Liver (tissue), 9 donors: ENCODE measurements around the gene PRPF40A. TPM values are rescaled to one million over a fixed set of nuclear protein-coding genes. Genes with fewer than 3 reads are reported as not detected.

Experiments
- DNase-seq: peaks from one replicate; pipeline ENCODE4 v3.0.0-alpha.2; 2017; ENCODE audit warnings: low spot score
- H3K27ac ChIP-seq, 2 donors: one replicate each; pipeline ENCODE4 v1.7.0; 2013; ENCODE audit warnings: inconsistent platforms in 2 of 2, low read length in 2 of 2, control low read depth in 1 of 2, low read depth in 1 of 2, mild to moderate bottlenecking in 1 of 2
- H3K27me3 ChIP-seq, 4 donors: one replicate each; pipeline versions ENCODE4 v1.6.1 to v1.7.0; 2013; ENCODE audit warnings: low read length in 3 of 4, inconsistent platforms in 1 of 4, mild to moderate bottlenecking in 1 of 4, moderate library complexity in 1 of 4; ENCODE audit not compliant: control insufficient read depth in 4 of 4, insufficient read depth in 4 of 4
- H3K36me3 ChIP-seq, 4 donors: one replicate each; pipeline versions ENCODE4 v1.6.1 to v1.7.0; 2013; ENCODE audit warnings: low read length in 3 of 4, mild to moderate bottlenecking in 3 of 4, low read depth in 1 of 4, moderate library complexity in 1 of 4; ENCODE audit not compliant: control insufficient read depth in 4 of 4, insufficient read depth in 3 of 4
- H3K4me1 ChIP-seq, 4 donors: one replicate each; pipeline versions ENCODE4 v1.6.1 to v1.7.0; 2013; ENCODE audit warnings: low read length in 3 of 4, mild to moderate bottlenecking in 3 of 4, moderate library complexity in 1 of 4; ENCODE audit not compliant: control insufficient read depth in 4 of 4, insufficient read depth in 4 of 4
- H3K4me3 ChIP-seq, 3 donors: one replicate each; pipeline versions ENCODE4 v1.6.1 to v1.7.0; 2013; ENCODE audit warnings: low read length in 3 of 3, control low read depth in 1 of 3, low read depth in 1 of 3, mild to moderate bottlenecking in 1 of 3
- H3K9ac ChIP-seq, 2 donors: one replicate each; pipeline ENCODE4 v1.7.0; 2013; ENCODE audit warnings: low read length in 2 of 2, mild to moderate bottlenecking in 2 of 2, moderate library complexity in 2 of 2, control low read depth in 1 of 2, low read depth in 1 of 2
- H3K9me3 ChIP-seq, 4 donors: one replicate each; pipeline versions ENCODE4 v1.6.1 to v1.7.0; 2013; ENCODE audit warnings: low read length in 3 of 4; ENCODE audit not compliant: control insufficient read depth in 4 of 4
- EGR1 ChIP-seq, 2 donors: IDR thresholded peaks; 2 replicates each; pipeline ENCODE4 v1.6.1; 2016 to 2018; ENCODE audit warnings: antibody characterized with exemption in 2 of 2, low read depth in 2 of 2
- FOXA1 ChIP-seq: IDR thresholded peaks from 2 replicates; pipeline ENCODE4 v1.6.1; 2016; ENCODE audit warnings: antibody characterized with exemption
- FOXA2 ChIP-seq: IDR thresholded peaks from 2 replicates; pipeline ENCODE4 v1.6.1; 2016; ENCODE audit warnings: antibody characterized with exemption
- GABPA ChIP-seq, 2 donors: IDR thresholded peaks in 1 of 2; conservative IDR thresholded peaks in 1 of 2; 2 replicates each; pipeline ENCODE4 v1.6.1; 2016; ENCODE audit warnings: antibody characterized with exemption in 2 of 2, mild to moderate bottlenecking in 1 of 2, moderate library complexity in 1 of 2
- HNF4A ChIP-seq, 2 donors: conservative IDR thresholded peaks; 2 replicates each; pipeline ENCODE4 v1.6.1; 2016; ENCODE audit warnings: antibody characterized with exemption in 2 of 2, mild to moderate bottlenecking in 2 of 2
- HNF4G ChIP-seq: IDR thresholded peaks from 2 replicates; pipeline ENCODE4 v1.6.1; 2016; ENCODE audit warnings: antibody characterized with exemption
- JUND ChIP-seq, 2 donors: IDR thresholded peaks; 2 replicates each; pipeline ENCODE4 v1.6.1; 2016; ENCODE audit warnings: antibody characterized with exemption in 2 of 2
- RAD21 ChIP-seq, 2 donors: IDR thresholded peaks; 2 replicates each; pipeline ENCODE4 v1.6.1; 2016; ENCODE audit warnings: antibody characterized with exemption in 2 of 2, mild to moderate bottlenecking in 2 of 2
- RXRA ChIP-seq, 2 donors: IDR thresholded peaks; 2 replicates each; pipeline ENCODE4 v1.6.1; 2017 to 2018; ENCODE audit warnings: antibody characterized with exemption in 2 of 2, mild to moderate bottlenecking in 1 of 2
- SP1 ChIP-seq: IDR thresholded peaks from 2 replicates; pipeline ENCODE4 v1.6.1; 2018; ENCODE audit warnings: antibody characterized with exemption, mild to moderate bottlenecking
- TAF1 ChIP-seq: conservative IDR thresholded peaks from 2 replicates; pipeline ENCODE4 v1.6.1; 2016; ENCODE audit warnings: antibody characterized with exemption, mild to moderate bottlenecking
- WGBS: extraction: QIAGEN DNeasy Blood & Tissue Kit; methylation state at CpG from one replicate; pipeline ENCODE4 v1.1.7; 2013; 5-methylcytosine and 5-hydroxymethylcytosine counted together
- polyA plus RNA-seq, 2 donors: library from polyadenylated mRNA; stranded (reverse) in 1 of 2; unstranded in 1 of 2; fragments of 200-250 nt in 1 of 2; fragments of >200 nt in 1 of 2; fragmentation: Nextera tagmentation in 1 of 2; extraction: Ambion mirVana in 1 of 2; gene quantifications; one replicate each; pipeline versions ENCODE4 v1.2.1 to v1.2.3, GENCODE V29; 2013 to 2015
- total RNA-seq, 2 donors: library from RNA; depleted of rRNA; stranded (reverse); fragments of >200 nt; gene quantifications; one replicate each; pipeline ENCODE4 v1.2.3, GENCODE V29; 2014
- TF ChIP-seq, protein P1 (sequence below): IDR thresholded peaks from 2 replicates; pipeline ENCODE4 v1.6.1; 2016; ENCODE audit warnings: antibody characterized with exemption, mild to moderate bottlenecking
- TF ChIP-seq, protein P2 (sequence below): fragments of 150-350 bp; IDR thresholded peaks from 2 replicates; pipeline ENCODE4 v1.5.1; 2017; ENCODE audit warnings: improper control_type of control experiment, low read depth, low read length; ENCODE audit not compliant: missing input control
- TF ChIP-seq, protein P3 (sequence below): IDR thresholded peaks from 2 replicates; pipeline ENCODE4 v1.6.1; 2016; ENCODE audit warnings: antibody characterized with exemption
- TF ChIP-seq, protein P4 (sequence below): IDR thresholded peaks from 2 replicates; pipeline ENCODE4 v1.6.1; 2016; ENCODE audit warnings: antibody characterized with exemption
- TF ChIP-seq, protein P5 (sequence below): IDR thresholded peaks from 2 replicates; pipeline ENCODE4 v1.6.1; 2016; ENCODE audit warnings: antibody characterized with exemption
- donor health status: healthy.
- donor health status: healthy.
- donor health status: healthy.
- donor health status: healthy.
- donor health status: healthy.

PRPF40A gene
- total and polyA plus RNA-seq, 4 donors, result 18.8 to 58.1 (median 53.7) TPM

DNA sequence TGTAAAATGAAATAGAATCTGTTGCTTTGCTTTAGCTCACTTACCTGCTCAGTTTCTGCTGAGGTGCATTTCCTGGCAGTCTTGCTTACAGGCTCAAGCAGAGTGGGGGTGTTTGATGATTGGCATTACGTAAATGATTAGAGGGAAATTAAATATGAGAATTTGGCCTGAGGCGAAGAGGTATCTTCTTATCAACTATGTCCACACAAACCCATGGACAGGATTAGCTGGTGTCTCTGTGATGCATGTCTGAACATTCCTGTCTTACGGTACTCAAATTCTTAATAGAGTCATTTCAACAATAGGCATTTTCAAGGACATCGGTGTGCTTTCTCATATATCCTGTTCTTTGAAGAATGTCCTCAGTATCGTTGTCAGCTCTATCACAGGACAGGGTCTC is 102.1 kb downstream of the PRPF40A start:
- no peak overlapping the region for H3K9ac ChIP-seq
- TF ChIP-seq HNF4A (conservative IDR thresholded peaks at IDR 0.05) (no peak), JUND (IDR thresholded peaks at IDR 0.05) (no peak), TAF1 (no peak), RXRA (IDR thresholded peaks at IDR 0.05) (no peak), RAD21 (IDR thresholded peaks at IDR 0.05) (no peak), GABPA (IDR thresholded peaks at IDR 0.05 in 1 of 2, conservative IDR thresholded peaks at IDR 0.05 in 1 of 2) (no peak), HNF4G (no peak), SP1 (no peak), FOXA1 (no peak)
- TF ChIP-seq, protein P1, sequence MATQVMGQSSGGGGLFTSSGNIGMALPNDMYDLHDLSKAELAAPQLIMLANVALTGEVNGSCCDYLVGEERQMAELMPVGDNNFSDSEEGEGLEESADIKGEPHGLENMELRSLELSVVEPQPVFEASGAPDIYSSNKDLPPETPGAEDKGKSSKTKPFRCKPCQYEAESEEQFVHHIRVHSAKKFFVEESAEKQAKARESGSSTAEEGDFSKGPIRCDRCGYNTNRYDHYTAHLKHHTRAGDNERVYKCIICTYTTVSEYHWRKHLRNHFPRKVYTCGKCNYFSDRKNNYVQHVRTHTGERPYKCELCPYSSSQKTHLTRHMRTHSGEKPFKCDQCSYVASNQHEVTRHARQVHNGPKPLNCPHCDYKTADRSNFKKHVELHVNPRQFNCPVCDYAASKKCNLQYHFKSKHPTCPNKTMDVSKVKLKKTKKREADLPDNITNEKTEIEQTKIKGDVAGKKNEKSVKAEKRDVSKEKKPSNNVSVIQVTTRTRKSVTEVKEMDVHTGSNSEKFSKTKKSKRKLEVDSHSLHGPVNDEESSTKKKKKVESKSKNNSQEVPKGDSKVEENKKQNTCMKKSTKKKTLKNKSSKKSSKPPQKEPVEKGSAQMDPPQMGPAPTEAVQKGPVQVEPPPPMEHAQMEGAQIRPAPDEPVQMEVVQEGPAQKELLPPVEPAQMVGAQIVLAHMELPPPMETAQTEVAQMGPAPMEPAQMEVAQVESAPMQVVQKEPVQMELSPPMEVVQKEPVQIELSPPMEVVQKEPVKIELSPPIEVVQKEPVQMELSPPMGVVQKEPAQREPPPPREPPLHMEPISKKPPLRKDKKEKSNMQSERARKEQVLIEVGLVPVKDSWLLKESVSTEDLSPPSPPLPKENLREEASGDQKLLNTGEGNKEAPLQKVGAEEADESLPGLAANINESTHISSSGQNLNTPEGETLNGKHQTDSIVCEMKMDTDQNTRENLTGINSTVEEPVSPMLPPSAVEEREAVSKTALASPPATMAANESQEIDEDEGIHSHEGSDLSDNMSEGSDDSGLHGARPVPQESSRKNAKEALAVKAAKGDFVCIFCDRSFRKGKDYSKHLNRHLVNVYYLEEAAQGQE, result no peak
- TF ChIP-seq, protein P2, sequence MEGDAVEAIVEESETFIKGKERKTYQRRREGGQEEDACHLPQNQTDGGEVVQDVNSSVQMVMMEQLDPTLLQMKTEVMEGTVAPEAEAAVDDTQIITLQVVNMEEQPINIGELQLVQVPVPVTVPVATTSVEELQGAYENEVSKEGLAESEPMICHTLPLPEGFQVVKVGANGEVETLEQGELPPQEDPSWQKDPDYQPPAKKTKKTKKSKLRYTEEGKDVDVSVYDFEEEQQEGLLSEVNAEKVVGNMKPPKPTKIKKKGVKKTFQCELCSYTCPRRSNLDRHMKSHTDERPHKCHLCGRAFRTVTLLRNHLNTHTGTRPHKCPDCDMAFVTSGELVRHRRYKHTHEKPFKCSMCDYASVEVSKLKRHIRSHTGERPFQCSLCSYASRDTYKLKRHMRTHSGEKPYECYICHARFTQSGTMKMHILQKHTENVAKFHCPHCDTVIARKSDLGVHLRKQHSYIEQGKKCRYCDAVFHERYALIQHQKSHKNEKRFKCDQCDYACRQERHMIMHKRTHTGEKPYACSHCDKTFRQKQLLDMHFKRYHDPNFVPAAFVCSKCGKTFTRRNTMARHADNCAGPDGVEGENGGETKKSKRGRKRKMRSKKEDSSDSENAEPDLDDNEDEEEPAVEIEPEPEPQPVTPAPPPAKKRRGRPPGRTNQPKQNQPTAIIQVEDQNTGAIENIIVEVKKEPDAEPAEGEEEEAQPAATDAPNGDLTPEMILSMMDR, result no peak
- TF ChIP-seq, protein P3, sequence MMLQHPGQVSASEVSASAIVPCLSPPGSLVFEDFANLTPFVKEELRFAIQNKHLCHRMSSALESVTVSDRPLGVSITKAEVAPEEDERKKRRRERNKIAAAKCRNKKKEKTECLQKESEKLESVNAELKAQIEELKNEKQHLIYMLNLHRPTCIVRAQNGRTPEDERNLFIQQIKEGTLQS, result no peak
- TF ChIP-seq, protein P4, sequence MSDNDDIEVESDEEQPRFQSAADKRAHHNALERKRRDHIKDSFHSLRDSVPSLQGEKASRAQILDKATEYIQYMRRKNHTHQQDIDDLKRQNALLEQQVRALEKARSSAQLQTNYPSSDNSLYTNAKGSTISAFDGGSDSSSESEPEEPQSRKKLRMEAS, result no peak
- no peaks in the 10 kb centered on the region for H3K36me3 ChIP-seq
- 90% methylated on average over 5 of the region's 5 CpGs for WGBS
- no peaks in the 10 kb centered on the region for H3K4me1 ChIP-seq
- no peaks in the 10 kb centered on the region for H3K27me3 ChIP-seq
- no peak overlapping the region for H3K4me3 ChIP-seq
- H3K27ac ChIP-seq, result no peak overlapping the region
- no peaks in the 10 kb centered on the region for H3K9me3 ChIP-seq
- no peak for DNase-seq

DNA sequence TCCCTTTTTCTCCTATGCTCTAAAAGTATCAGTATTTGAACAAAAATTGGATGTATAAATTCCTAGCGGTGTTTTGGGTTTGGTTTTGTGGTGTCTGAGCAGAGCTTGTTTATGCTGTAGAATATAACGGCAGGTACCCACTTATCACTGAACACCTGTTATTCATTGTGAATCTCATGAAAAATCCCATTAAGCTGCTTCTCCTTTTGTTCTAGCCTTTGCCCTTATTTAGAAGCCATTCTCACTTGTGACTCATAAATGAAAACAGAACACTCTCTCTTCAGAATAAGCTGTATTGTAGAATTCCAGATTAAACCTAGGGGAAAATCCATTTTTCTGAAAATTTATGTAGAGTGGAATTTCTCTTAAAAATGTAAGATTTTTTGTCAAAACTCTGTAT is 104.0 kb downstream of the PRPF40A start:
- Histone ChIP-seq H3K4me3 (no peak overlapping the region), H3K27me3 (no peaks in the 10 kb centered on the region), H3K9ac (no peak overlapping the region), H3K27ac (no peak overlapping the region), H3K36me3 (no peaks in the 10 kb centered on the region), H3K9me3 (no peaks in the 10 kb centered on the region), H3K4me1 (no peaks in the 10 kb centered on the region)
- WGBS, result 92% methylated on average over 2 of the region's 2 CpGs
- DNase-seq, result no peak
- TF ChIP-seq RAD21 (IDR thresholded peaks at IDR 0.05), result no peak
- TF ChIP-seq, protein P5, sequence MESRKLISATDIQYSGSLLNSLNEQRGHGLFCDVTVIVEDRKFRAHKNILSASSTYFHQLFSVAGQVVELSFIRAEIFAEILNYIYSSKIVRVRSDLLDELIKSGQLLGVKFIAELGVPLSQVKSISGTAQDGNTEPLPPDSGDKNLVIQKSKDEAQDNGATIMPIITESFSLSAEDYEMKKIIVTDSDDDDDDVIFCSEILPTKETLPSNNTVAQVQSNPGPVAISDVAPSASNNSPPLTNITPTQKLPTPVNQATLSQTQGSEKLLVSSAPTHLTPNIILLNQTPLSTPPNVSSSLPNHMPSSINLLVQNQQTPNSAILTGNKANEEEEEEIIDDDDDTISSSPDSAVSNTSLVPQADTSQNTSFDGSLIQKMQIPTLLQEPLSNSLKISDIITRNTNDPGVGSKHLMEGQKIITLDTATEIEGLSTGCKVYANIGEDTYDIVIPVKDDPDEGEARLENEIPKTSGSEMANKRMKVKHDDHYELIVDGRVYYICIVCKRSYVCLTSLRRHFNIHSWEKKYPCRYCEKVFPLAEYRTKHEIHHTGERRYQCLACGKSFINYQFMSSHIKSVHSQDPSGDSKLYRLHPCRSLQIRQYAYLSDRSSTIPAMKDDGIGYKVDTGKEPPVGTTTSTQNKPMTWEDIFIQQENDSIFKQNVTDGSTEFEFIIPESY, result no peak
- no peak for TF ChIP-seq JUND (IDR thresholded peaks at IDR 0.05)
- no peak for TF ChIP-seq GABPA (IDR thresholded peaks at IDR 0.05 in 1 of 2, conservative IDR thresholded peaks at IDR 0.05 in 1 of 2)
- TF ChIP-seq, protein P3, result no peak
- no peak for TF ChIP-seq HNF4G
- TF ChIP-seq FOXA2, result no peak
- TF ChIP-seq EGR1 (IDR thresholded peaks at IDR 0.05; ENCODE audit: low read depth in 2 of 2), result no peak
- TF ChIP-seq, protein P4, result no peak
- TF ChIP-seq FOXA1, result no peak
- TF ChIP-seq TAF1, result no peak
- TF ChIP-seq, protein P2, result no peak
- TF ChIP-seq RXRA (IDR thresholded peaks at IDR 0.05), result no peak
- TF ChIP-seq, protein P1, result no peak
